ENCODE data around the gene CDK6.
"Not testable (repeated sequence)": the region's sequence is repeated elsewhere in the genome, so short reads cannot be mapped to it uniquely, and the experiment has no call there.

CDK6 gene

DNA sequence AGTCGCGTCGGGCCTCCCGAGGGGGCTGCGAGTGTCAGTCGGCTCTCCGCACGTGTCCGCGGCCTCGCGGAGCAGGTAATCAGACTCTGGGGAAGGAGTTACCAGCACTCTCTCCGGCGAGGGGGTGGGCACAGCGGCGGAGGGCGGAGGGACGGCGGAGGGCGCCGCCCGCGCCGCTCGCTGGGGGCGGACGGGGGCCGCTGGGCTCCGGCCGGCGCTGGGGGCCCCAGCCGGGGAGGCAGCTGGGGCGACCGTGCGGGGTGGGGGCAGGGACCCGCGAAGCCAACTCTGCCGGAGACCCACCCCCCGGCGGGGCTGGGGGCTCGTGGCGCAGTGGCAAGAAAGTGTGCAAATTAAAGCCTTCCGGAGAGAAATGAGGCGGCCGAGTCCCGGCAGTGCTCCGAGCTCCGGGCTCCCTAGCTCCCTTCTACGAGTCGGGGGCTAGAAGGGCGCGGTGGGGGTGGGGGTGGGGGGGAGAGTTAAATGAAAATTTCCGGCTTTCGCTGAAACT lies at the start of gene CDK6:
Gene CDK6 (minus strand): TSS at position 85 of the 511 bp plus-strand sequence. CDS start 3,250 bp downstream, outside the sequence.
- peak; percentile 80 for DNase-seq

- DNase-seq = not testable (repeated sequence)
Measured at GRCh38 chr7:92886039-92886438, 49.7 kb upstream of the CDK6 start.

DNA sequence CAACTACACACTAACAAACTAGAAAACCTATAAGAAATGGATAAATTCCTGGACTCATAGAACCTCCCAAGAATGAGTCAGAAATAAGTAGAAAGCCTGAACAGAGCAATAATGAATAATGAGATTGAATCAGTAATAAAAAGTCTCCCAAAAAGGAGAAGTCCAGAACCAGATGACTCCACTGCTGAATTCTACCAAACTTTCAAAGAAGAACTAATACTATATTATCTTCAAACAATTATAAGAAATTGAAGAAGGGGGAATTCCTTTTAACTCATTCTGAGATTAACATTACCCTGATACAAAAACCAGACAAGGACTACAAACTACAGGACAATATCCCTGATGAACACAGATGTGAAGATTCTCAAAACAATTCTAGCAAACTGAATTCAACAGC lies 47.8 kb upstream of the CDK6 start:
- no peak for DNase-seq

DNA sequence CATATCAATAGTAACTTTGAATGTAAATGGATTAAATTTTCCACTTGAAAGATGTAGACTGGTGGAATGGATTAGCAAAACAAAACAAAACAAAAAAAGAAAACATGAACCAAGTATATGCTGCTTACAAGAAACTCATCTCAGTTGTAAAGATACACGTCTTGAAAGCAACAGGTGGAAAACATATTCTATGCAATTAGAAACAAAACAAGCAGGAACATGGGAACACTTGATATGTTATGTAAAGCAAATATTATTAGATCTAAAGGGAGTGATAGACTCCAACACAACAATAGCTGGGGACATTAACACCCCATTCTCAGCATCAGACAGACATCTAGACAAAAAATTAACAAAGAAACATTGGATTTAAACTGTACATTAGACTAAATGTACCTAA lies 46.4 kb upstream of the CDK6 start:
- DNase-seq = no peak

DNA sequence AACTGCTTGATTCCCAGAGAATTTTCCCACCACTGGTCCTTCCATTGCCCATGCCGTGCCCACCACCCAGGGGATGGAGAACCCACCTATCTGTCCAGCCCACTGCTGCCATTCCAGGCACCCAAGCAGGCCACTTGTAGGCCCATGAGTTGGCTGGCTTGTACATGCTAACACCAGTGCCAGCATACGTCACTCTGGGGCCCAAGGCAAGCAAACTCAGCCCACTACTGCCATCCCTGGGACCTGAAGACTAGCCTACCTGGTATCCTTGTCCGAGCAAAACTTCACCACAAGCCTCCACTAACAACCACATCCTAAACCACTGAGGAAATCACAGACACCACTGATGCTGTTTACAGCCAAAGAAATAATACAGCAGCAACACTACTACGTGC lies 44.7 kb upstream of the CDK6 start:
- DNase-seq = no peak

GRCh38 chr7:92880212-92881090 lies 44.1 kb upstream of the CDK6 start:
- DNase-seq = peak; percentile 38

GRCh38 chr7:92877367-92877766 lies 41.0 kb upstream of the CDK6 start:
- DNase-seq = no peak

DNA sequence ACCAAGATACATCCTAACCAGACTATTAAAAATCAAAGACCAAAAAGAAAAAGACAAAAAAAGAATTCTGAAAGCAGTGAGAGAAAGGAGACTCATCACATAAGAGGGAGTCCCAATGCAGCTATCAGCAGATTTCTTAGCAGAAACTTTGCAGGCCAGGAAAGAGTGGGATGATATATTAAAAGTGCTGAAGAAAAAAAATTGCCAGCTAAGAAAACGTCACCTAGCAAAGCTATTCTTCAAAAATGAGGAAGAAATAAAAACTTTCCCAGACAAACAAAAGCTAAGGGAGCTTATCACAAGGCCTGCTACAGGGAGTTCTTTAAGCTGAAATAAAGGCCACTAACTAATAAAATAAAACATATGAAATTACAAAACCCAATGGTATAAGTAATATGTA lies 40.5 kb upstream of the CDK6 start:
- DNase-seq = no peak

DNA sequence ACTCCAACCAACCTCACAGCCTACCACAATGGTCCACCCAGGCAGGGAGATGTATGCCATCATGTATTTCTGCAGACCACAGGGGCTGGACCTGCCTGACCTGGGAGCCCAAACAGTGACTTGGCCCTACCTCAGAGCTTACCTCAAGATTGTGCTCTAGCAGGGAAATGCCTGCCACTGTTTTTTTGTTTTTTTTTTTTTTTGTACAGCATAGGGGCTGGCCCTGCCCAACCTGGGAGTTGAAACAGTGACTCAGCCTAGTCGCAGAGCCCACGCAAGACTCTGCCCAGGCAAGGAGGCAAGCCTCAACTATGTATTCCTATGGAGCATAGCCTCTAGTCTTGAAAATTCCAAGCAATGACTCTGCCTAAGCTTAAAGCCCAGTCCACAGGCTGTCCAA lies 39.3 kb upstream of the CDK6 start:
- no peak for DNase-seq

DNA sequence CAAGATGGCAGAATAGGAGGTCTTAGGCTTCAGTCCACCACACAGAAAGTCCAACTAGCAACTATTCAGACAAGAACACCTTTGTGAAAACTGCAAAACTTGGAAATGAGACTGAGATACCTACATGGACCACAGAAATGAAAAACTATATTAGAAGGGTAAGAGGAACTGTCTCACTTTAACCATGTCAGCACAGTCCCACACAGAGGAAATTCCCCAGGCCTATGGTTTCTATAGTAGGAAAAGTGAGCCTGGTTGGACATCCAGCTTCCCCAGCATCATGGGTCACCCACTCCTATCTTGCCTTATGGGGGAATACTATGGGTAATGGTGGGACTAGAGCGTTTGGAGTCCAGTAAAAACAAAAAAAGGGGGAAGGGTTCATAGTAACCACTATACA lies 38.8 kb upstream of the CDK6 start:
- no peak for DNase-seq

DNA sequence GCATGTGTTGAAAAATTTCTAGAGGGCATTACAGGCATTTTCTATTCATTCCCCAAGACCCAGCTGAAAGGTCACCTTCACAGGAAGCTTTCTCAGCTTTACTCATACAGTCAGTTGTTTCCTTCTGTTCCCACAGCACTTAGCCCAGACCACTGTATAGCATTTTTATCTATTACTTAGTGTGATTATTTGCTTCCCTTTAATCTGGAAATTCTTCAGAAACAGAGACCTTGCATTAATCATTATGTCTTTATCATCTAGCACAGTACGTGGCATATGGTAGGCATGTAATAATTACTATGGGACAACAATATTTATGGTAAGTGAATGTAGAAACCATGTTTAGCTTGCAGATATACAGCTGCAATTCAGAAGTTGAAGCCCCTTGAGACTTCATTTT lies 38.2 kb upstream of the CDK6 start:
- DNase-seq = no peak

- no peak for DNase-seq
Measured at GRCh38 chr7:92873776-92874175, 37.4 kb upstream of the CDK6 start.

- DNase-seq = no peak
Measured at GRCh38 chr7:92872701-92873100, 36.3 kb upstream of the CDK6 start.

DNA sequence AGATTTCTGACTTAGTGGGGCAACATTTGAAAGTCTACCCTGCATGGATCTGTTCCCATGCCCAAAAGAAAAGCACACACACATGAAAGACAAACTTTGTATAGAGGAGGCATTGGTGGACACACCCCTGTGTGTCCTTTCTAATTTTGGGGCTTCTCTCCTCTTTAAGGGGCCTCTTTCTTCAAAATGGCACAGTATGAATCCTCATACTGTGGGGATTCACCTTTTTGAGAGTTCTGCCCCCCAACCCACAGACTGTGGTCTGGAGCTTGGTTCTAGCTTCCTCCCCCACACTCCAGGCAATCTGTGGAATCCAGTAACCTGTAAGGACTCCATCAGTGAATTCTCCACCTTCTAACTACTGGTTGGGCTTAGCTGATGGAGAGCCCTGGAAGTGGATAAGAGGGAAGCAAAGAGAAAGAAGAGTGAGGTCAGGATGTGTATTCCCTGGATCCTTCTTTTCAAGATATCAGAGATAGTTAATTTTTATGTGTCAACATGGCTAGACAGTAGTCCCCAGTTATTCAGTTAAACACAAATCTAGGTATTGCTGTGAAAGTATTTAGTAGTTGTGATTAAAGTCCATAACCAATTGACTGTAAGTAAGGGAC lies 32.4 kb upstream of the CDK6 start:
- DNase-seq = no peak

DNA sequence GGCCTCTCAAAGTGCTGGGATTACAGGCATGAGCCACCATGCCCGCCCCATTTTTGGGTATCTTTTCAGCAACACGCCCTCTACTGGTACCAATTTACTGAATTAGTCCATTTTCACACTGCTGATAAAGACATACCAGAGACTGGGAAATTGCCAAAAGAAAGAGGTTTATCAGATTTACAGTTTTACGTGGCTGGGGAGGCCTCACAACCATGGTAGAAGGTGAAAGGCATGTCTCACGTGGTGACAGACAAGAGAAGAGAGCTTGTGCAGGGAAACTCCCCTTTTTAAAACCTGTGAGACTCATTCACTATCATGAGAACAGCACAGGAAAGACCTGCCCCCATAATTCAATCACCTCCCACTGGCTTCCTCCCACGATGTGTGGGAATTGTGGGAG lies 27.8 kb upstream of the CDK6 start:
- DNase-seq = peak; percentile 60

- no peak for DNase-seq
Measured at GRCh38 chr7:92856436-92856835, 20.1 kb upstream of the CDK6 start.

- peak; percentile 17 for DNase-seq
Measured at GRCh38 chr7:92854501-92855238, 18.3 kb upstream of the CDK6 start.

GRCh38 chr7:92851732-92852131 lies 15.4 kb upstream of the CDK6 start:
- DNase-seq = no peak

DNA sequence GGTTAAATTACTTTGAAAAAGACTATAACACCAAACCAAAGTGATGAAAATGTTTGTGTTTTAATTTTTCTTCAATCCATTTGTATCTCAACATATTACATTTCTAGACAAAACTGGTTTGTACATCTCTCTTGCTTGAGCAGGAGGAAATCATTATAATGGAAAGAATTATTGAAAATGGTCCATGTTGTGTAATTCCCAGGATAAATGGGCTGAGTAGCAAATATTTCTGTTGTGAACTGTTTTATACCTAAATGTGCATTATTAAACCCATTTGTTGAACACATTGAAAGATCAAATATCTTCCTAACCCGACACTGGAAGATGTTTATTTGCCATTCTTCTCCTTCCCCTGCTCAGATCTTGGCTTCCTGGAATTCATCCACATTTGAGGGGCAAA lies 14.1 kb upstream of the CDK6 start:
- DNase-seq = no peak

DNA sequence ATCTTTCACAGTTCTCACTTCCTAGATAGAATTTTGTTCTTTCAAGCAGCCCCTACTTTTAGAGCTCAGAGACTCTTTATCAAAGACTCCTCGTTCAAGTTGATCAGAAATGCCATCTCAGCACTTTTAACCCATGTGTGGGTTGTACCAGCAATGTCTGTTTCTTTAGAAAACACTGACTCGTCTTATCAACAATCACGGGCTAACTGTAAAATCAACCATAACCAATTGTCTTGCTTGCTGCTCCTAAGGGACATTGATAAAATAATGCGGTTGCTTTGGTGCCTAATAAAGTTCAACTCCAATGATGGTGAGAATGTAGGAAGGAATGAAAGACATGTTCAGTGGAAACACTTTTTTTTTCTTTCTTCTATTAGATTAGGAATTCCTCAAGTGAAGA lies 12.9 kb upstream of the CDK6 start:
- no peak for DNase-seq

GRCh38 chr7:92848851-92849250 lies 12.5 kb upstream of the CDK6 start:
- DNase-seq = no peak

GRCh38 chr7:92848441-92848840 lies 12.1 kb upstream of the CDK6 start:
- DNase-seq = no peak

DNA sequence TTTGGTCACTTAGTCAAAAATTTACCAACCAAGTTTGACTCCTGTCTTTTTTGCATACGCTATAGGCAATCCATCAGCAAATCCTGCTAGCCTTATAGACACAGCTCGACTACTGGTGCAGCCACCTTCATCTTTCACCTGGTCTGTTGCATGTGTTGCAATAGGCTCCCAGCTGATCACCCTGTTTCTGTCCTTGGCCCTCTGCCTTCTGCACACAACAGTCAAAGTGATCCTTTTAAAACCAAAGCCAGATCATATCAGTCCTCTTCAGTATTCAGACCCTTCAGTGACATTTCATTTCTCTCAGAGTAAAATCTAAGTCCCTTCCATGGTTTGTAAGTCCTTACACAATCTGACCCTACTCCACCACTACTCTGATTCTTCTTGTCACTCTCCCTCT lies 10.9 kb upstream of the CDK6 start:
- no peak for DNase-seq

DNA sequence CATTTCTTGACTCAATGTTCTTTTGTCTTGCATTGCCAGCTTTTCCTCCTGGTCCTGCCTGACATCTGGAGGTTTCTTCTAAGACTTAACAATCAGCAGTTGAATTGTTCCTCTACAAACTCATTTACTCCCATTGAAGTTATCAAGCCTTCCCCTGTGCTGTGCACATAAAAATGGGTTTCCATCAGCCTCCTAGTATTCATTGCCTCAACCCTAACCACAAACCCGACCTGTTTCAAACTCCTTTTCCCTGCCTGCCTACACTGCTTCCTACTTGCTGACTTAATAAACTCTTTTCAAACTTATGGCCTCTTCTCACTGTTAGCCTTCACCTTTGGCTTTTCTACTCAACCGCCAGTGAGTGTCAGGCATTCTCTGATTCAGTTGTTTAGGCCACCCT lies 9.4 kb upstream of the CDK6 start:
- DNase-seq = no peak
